ENCODE results near the gene DTX4.

DNA sequence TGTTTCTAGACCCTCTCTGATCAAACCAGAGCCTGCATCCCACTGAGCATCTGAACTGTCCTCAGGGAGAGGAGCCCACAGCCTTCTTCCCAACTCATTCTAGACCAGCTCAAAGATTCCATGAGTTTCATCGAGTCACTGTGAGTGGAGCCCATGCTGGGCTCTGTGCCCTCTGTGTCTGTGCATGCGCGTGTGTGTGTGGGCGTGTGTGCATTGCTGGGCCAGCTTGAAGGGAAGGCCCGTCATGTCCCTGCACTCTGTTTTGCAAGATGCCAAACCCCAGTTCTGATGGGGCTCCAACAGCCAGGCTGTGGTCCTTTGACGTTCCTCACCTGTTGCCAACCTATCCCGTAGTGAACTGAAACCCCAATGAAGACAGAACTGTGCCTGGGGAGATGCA is 33.7 kb downstream of the DTX4 start:
- TF ChIP-seq POLR2A (IDR thresholded peaks at IDR 0.05): no peak
- TF ChIP-seq, protein P1, sequence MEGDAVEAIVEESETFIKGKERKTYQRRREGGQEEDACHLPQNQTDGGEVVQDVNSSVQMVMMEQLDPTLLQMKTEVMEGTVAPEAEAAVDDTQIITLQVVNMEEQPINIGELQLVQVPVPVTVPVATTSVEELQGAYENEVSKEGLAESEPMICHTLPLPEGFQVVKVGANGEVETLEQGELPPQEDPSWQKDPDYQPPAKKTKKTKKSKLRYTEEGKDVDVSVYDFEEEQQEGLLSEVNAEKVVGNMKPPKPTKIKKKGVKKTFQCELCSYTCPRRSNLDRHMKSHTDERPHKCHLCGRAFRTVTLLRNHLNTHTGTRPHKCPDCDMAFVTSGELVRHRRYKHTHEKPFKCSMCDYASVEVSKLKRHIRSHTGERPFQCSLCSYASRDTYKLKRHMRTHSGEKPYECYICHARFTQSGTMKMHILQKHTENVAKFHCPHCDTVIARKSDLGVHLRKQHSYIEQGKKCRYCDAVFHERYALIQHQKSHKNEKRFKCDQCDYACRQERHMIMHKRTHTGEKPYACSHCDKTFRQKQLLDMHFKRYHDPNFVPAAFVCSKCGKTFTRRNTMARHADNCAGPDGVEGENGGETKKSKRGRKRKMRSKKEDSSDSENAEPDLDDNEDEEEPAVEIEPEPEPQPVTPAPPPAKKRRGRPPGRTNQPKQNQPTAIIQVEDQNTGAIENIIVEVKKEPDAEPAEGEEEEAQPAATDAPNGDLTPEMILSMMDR (IDR thresholded peaks at IDR 0.05): no peak

Data from testis (tissue), 2 donors.